Suprapubic skin (tissue), 4 donors: ENCODE measurements around the gene TRPC4. TPM values are rescaled to one million over a fixed set of nuclear protein-coding genes. Genes with fewer than 3 reads are reported as not detected.

ENCODE experiments used
- DNase-seq, 2 donors: peaks; one replicate each; pipeline ENCODE4 v3.0.0-alpha.2; 2019; ENCODE audit warnings: low spot score in 2 of 2
- H3K27ac ChIP-seq: fragments of 200-600 bp; sonication (generic); one replicate; pipeline ENCODE4 v1.5.1; 2019
- H3K27me3 ChIP-seq: fragments of 200-600 bp; sonication (generic); one replicate; pipeline ENCODE4 v1.5.1; 2019
- H3K36me3 ChIP-seq: fragments of 200-600 bp; sonication (generic); one replicate; pipeline ENCODE4 v1.5.1; 2019
- H3K4me1 ChIP-seq: fragments of 200-600 bp; sonication (generic); one replicate; pipeline ENCODE4 v1.5.1; 2019
- H3K4me3 ChIP-seq: fragments of 200-600 bp; sonication (generic); one replicate; pipeline ENCODE4 v1.5.1; 2019; ENCODE audit warnings: mild to moderate bottlenecking
- H3K9me3 ChIP-seq: fragments of 200-600 bp; sonication (generic); one replicate; pipeline ENCODE4 v1.5.1; 2019
- CTCF ChIP-seq, 2 donors: fragments of 200-600 bp in 1 of 2; fragments of 450-650 bp in 1 of 2; sonication (generic) in 1 of 2; IDR thresholded peaks; one replicate each; pipeline ENCODE4 v1.5.1; 2016 to 2019; ENCODE audit warnings: antibody characterized with exemption in 2 of 2, mild to moderate bottlenecking in 1 of 2, moderate library complexity in 1 of 2
- EP300 ChIP-seq: sonication (generic); formaldehyde crosslinking; IDR thresholded peaks from one replicate; pipeline ENCODE4 v1.6.1; 2017; ENCODE audit warnings: antibody characterized with exemption
- POLR2A ChIP-seq, 2 donors: fragments of 450-650 bp; IDR thresholded peaks; one replicate each; pipeline ENCODE4 v1.6.1; 2017; ENCODE audit warnings: antibody characterized with exemption in 2 of 2, mild to moderate bottlenecking in 2 of 2, moderate library complexity in 2 of 2
- POLR2AphosphoS5 ChIP-seq, 3 donors: sonication (generic); formaldehyde crosslinking; IDR thresholded peaks; one replicate each; pipeline ENCODE4 v1.6.1; 2017; ENCODE audit warnings: antibody characterized with exemption in 3 of 3
- WGBS: methylation state at CpG from one replicate; pipeline ENCODE4 v1.1.5; 2018; 5-methylcytosine and 5-hydroxymethylcytosine counted together
- total RNA-seq, 4 donors: library from RNA; depleted of rRNA; stranded (reverse); fragments of >200 nt; gene quantifications; one replicate each; pipeline ENCODE4 v1.1.0, GENCODE V29; 2016

TRPC4 gene
- total RNA-seq, 4 donors from 2014 or later, result 0.32 TPM; not detected in 3

- 74% methylated on average over 5 of the region's 5 CpGs for WGBS
- H3K4me1 ChIP-seq, result no peaks in the 10 kb centered on the region
- no peaks in the 10 kb centered on the region for H3K36me3 ChIP-seq
- H3K9me3 ChIP-seq, result no peaks in the 10 kb centered on the region
- H3K27ac ChIP-seq, result no peak overlapping the region
- H3K4me3 ChIP-seq, result no peak overlapping the region
- H3K27me3 ChIP-seq, result no peaks in the 10 kb centered on the region
- no peak for DNase-seq
- TF ChIP-seq CTCF (IDR thresholded peaks at IDR 0.05), result no peak
- TF ChIP-seq POLR2AphosphoS5 (IDR thresholded peaks at IDR 0.05), result no peak
- no peak for TF ChIP-seq EP300
- TF ChIP-seq POLR2A (IDR thresholded peaks at IDR 0.05), result no peak
Measured at GRCh38 chr13:37685206-37685605, 184.4 kb downstream of the TRPC4 start.

GRCh38 chr13:37682496-37682895, 187.1 kb downstream of the TRPC4 start:
- no peak for DNase-seq
- no peak for TF ChIP-seq POLR2AphosphoS5 (IDR thresholded peaks at IDR 0.05)
- 91% methylated on average over 3 of the region's 3 CpGs for WGBS
- H3K4me1 ChIP-seq, result no peaks in the 10 kb centered on the region
- H3K36me3 ChIP-seq, result no peaks in the 10 kb centered on the region
- H3K27ac ChIP-seq, result no peak overlapping the region
- no peak overlapping the region for H3K4me3 ChIP-seq
- no peaks in the 10 kb centered on the region for H3K9me3 ChIP-seq
- no peaks in the 10 kb centered on the region for H3K27me3 ChIP-seq

GRCh38 chr13:37681281-37682032, 188.1 kb downstream of the TRPC4 start:
- H3K9me3 ChIP-seq, result no peaks in the 10 kb centered on the region
- no peaks in the 10 kb centered on the region for H3K36me3 ChIP-seq
- no peak overlapping the region for H3K4me3 ChIP-seq
- no peak overlapping the region for H3K27ac ChIP-seq
- H3K4me1 ChIP-seq, result no peaks in the 10 kb centered on the region
- TF ChIP-seq POLR2AphosphoS5 (IDR thresholded peaks at IDR 0.05), result no peak
- TF ChIP-seq POLR2A (IDR thresholded peaks at IDR 0.05), result no peak
- no peak for TF ChIP-seq EP300
- TF ChIP-seq CTCF (IDR thresholded peaks at IDR 0.05), result no peak
- no peak for DNase-seq
- no peaks in the 10 kb centered on the region for H3K27me3 ChIP-seq
- 55% methylated on average over 6 of the region's 6 CpGs for WGBS

- H3K27me3 ChIP-seq, result no peaks in the 10 kb centered on the region
- H3K36me3 ChIP-seq, result no peaks in the 10 kb centered on the region
- no peaks in the 10 kb centered on the region for H3K9me3 ChIP-seq
- no peak overlapping the region for H3K27ac ChIP-seq
- H3K4me3 ChIP-seq, result no peak overlapping the region
- 90% methylated on average over 5 of the region's 5 CpGs for WGBS
- TF ChIP-seq EP300, result no peak
- no peak for TF ChIP-seq POLR2A (IDR thresholded peaks at IDR 0.05)
- no peak for TF ChIP-seq CTCF (IDR thresholded peaks at IDR 0.05)
- TF ChIP-seq POLR2AphosphoS5 (IDR thresholded peaks at IDR 0.05), result no peak
- H3K4me1 ChIP-seq, result no peaks in the 10 kb centered on the region
- no peak for DNase-seq
Measured at GRCh38 chr13:37680137-37680536, 189.4 kb downstream of the TRPC4 start.

- no peaks in the 10 kb centered on the region for H3K27me3 ChIP-seq
- no peaks in the 10 kb centered on the region for H3K9me3 ChIP-seq
- H3K4me1 ChIP-seq, result no peaks in the 10 kb centered on the region
- no peak overlapping the region for H3K27ac ChIP-seq
- DNase-seq, result no peak
- no peaks in the 10 kb centered on the region for H3K36me3 ChIP-seq
- 44% methylated on average over 2 of the region's 2 CpGs for WGBS
- no peak overlapping the region for H3K4me3 ChIP-seq
- no peak for TF ChIP-seq POLR2AphosphoS5 (IDR thresholded peaks at IDR 0.05)
- no peak for TF ChIP-seq EP300
- TF ChIP-seq POLR2A (IDR thresholded peaks at IDR 0.05), result no peak
- TF ChIP-seq CTCF (IDR thresholded peaks at IDR 0.05), result no peak
Measured at GRCh38 chr13:37679043-37679442, 190.5 kb downstream of the TRPC4 start.
